ENCODE measurements around the gene EHF. TPM values are rescaled to one million over a fixed set of nuclear protein-coding genes. Genes with fewer than 3 reads are reported as not detected.

The EHF gene
- total RNA-seq, 1 donor from 2014 or later = 2.9 TPM

- no peak for ATAC-seq
- no peak for DNase-seq (ENCODE audit: missing footprints)
- intact Hi-C loops (cut with DNase I) = no loop called here
Measured at GRCh38 chr11:34638897-34639296, 18.0 kb downstream of the EHF start.

DNA sequence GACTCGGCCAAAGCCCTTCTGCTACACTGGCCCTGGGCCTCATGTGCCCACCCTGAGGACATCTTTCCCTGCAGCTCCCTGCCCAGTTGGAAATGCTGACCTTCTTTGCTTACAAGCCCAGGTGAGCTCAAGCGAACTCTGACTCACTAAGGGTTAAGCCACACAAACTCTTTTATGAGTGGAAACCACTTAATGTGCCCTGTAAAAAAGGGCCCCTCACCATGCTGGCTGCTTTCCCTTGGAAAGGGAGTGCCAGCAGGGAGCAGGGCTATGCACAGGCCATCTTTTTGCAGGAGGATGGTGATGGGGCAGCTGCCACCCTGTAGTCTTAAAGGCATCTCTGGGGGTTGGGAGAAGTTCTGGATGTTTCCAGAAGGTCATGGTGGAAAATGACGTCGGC, 18.7 kb downstream of the EHF start:
- intact Hi-C loops (cut with DNase I) = no loop called here
- no peak for ATAC-seq
- no peak for DNase-seq (ENCODE audit: missing footprints)

GRCh38 chr11:34640050-34640923, 19.4 kb downstream of the EHF start:
- no peak for ATAC-seq
- intact Hi-C loops (cut with DNase I) = no loop called here
- no peak for DNase-seq (ENCODE audit: missing footprints)

- intact Hi-C loops (cut with DNase I) = no loop called here
- ATAC-seq = no peak
- no peak for DNase-seq (ENCODE audit: missing footprints)
Measured at GRCh38 chr11:34640924-34641275, 20.0 kb downstream of the EHF start.

- DNase-seq (ENCODE audit: missing footprints) (no peak), ATAC-seq (no peak)
- intact Hi-C loops (cut with DNase I) = no loop called here
Measured at GRCh38 chr11:34641456-34641855, 20.6 kb downstream of the EHF start.

DNA sequence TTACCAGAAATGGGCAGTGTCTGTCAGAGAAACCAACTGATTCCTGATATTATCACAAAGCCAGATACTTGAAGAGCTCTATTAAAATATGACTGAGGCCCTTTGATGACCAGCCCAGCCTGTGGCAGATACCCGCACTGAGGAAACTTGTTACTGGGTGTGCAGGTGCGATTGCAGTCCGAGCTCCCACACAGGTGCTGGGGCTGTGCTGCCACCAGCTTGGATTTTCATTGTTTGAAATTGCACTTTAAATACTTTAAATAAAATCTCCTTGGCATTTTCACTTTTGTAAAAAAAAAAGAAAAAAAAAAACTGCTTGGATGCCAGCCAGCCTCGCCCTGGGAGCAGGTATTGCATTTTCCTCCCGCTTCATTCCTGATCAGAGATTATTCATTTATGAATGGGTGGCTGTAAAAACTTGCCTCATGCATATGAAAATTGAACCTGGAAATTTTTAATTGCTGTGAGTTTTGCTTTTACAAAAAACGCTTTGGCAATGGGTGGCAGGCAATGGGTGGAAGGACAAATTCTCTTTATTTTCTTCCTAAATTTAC, 21.2 kb downstream of the EHF start:
- intact Hi-C loops (cut with DNase I) = no loop called here
- ATAC-seq = no peak
- DNase-seq (ENCODE audit: missing footprints) = no peak

GRCh38 chr11:34642873-34643272, 22.0 kb downstream of the EHF start:
- ATAC-seq (no peak), DNase-seq (ENCODE audit: missing footprints) (no peak)
- intact Hi-C loops (cut with DNase I) = no loop called here

DNA sequence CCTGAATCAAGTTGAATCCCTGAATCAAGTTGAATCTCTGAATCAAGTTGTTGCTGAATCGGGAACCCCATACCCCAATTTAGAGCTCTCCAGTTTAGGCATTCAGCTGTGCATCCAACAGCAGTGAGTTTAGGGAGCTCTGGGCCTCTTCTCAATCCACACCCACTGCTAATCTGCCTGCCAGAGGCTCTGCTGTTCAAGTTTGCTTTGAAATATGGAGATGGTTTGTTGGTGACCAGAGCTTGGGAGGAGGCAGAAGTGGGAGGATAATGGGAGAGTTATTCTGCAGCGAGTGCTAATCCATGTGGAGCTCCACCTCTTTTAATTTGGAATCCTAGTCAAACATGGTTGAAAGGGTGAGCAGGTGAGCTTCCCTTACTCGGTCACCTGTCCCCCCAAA, 22.4 kb downstream of the EHF start:
- intact Hi-C loops (cut with DNase I) = no loop called here
- ATAC-seq (no peak), DNase-seq (ENCODE audit: missing footprints) (no peak)

DNA sequence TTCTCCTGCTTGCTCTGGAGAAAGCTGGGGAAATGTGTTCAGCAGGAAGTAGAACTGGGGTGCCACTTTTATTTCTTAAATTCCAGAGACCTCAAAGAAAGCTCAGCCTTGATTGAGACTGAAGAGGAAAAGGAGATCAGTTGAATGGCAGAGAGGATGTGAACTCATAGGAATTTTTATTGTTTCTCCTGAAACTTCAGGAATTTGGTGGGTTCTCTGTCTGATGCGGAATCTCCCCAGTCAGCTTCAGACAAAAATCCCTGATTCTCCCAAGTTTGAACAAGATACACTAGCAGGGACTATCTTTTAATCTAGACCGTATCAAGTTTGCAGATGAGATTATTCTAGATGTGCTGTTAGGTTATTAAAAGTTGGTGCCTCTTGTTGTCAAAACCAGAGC, 23.0 kb downstream of the EHF start:
- DNase-seq (ENCODE audit: missing footprints) (no peak), ATAC-seq (no peak)
- intact Hi-C loops (cut with DNase I) = no loop called here

- intact Hi-C loops (cut with DNase I) = no loop called here
- ATAC-seq = no peak
- DNase-seq (ENCODE audit: missing footprints) = no peak
Measured at GRCh38 chr11:34644669-34645406, 23.9 kb downstream of the EHF start.

GRCh38 chr11:34646431-34646830, 25.5 kb downstream of the EHF start:
- no peak for ATAC-seq
- DNase-seq (ENCODE audit: missing footprints) = no peak
- intact Hi-C loops (cut with DNase I) = no loop called here

DNA sequence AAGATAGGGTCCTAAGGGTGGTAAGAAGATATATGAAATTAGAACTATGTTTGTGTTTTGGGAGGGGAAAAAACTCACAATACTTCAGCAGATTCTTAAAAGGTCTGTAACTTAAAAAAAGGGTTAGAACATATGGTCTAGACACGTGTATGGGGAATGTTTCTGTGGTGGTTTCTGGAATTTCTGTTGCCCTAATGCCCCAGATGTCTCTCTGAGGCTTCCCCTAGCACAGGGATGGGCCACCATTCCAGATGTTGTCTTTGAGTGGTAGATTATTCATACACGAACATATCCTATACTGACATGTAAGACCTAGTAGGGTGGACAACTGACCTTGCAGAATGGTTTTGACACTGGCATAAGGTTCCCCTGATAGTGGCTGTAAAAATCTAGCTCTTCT, 26.2 kb downstream of the EHF start:
- DNase-seq (ENCODE audit: missing footprints) (no peak), ATAC-seq (no peak)
- intact Hi-C loops (cut with DNase I) = no loop called here

DNA sequence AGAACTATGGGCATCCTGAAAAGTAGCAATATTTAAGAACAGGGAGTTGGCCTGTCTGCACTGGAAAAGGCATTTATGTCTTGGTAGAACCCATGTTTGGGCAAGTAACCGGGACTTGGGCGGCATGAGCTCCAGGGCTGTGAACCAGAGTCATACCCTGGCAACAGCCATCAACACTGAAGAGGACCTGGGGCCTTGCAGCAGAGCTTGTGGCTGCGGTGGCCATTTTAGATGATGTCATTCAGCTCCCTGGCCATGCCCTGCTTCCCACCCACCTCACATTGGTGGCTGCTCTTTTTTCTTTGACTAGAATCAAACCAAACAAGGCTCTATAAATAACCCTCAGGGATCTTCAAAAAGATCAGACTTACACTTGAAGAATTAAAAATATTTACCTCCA, 26.6 kb downstream of the EHF start:
- ATAC-seq = no peak

GRCh38 chr11:34648036-34648435, 27.1 kb downstream of the EHF start:
- ATAC-seq = no peak
- intact Hi-C loops (cut with DNase I) = no loop called here
- DNase-seq (ENCODE audit: missing footprints) = no peak

More for the DNA sequence above, 26.6 kb downstream of the EHF start:
- DNase-seq (ENCODE audit: missing footprints) = no peak
- intact Hi-C loops (cut with DNase I) = no loop called here

GRCh38 chr11:34649597-34649996, 28.7 kb downstream of the EHF start:
- intact Hi-C loops (cut with DNase I) = no loop called here
- no peak for DNase-seq (ENCODE audit: missing footprints)
- no peak for ATAC-seq

DNA sequence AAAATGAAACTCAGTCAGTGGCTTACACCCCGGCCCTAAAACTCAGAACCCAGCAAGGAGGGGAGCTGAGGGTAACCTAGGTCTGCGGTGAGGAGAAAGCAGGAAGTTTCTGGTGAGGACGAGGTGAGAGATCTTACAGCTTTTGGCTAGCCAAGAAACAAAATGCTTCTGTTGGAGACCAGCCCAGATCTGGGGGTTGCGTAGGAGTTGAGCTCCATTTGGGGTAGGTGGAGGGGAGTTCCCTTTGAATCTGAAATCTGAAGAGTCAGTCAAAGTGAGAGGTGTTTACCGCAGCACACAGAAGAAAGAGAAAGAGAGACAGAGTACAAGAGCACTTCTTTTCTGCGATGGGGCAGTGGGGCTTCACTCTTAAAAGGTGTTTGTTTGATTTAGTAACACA, 29.6 kb downstream of the EHF start:
- no peak for DNase-seq (ENCODE audit: missing footprints)
- no peak for ATAC-seq
- intact Hi-C loops (cut with DNase I) = loop anchor here (5.0 kb wide), 1 partner anchor 63 kb away; no protein-coding TSS in a partner anchor

DNA sequence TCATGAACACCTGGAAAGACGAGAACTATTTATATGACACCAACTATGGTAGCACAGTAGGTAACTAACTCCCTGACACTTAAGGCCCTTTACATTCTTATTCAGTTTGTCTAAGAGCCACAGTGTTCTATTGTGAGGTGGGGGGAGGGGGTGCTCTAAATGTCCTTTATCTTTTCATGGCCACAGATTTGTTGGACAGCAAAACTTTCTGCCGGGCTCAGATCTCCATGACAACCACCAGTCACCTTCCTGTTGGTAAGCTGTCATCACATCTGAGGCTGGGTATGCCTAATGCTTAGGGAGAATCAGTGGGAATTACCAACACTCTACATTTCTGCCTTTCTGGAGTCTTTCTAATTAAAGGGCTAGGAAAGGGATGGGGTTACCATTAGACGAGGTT, 30.7 kb downstream of the EHF start:
- intact Hi-C loops (cut with DNase I) = loop anchor here (5.0 kb wide), 1 partner anchor 64 kb away; no protein-coding TSS in a partner anchor
- no peak for DNase-seq (ENCODE audit: missing footprints)
- no peak for ATAC-seq

DNA sequence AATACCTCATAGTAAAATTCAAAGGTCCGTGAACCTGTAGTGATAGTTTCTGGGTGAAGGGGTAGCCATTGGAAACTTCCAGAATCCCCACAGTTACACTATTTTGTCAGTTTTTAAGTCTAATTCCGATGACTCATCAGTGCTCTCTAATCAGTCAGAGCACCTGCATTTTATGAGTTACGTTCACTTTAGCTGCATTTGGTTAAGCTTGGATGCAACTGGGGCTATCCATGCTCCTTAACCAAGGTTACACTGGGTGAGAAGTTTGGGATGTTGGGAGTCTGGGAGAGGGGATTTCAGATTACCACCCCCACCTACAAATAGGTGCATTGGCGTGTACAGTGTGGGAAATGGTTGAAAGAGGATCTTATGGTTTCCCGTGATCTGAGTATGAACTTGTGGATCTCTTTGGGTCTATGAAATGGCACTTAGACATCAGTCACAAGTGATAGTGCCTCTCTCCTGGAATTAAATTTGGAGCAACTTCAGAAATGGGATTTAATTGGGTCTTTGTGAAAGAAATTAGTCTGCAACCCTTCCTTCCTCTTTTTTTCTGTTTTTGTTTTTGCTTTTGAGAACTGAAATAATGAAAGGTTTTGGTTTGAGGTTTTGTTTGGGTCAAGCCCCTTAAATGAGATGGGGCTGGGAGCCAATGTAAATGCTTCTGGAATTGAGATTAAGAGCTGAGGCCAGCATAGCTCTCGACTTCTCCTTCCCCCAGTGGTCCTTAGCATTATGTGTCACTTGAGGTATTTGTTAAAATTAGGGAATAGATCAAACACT, 31.5 kb downstream of the EHF start:
- intact Hi-C loops (cut with DNase I) = loop anchor here (5.0 kb wide), 1 partner anchor 65 kb away; no protein-coding TSS in a partner anchor
- no peak for DNase-seq (ENCODE audit: missing footprints)
- no peak for ATAC-seq

DNA sequence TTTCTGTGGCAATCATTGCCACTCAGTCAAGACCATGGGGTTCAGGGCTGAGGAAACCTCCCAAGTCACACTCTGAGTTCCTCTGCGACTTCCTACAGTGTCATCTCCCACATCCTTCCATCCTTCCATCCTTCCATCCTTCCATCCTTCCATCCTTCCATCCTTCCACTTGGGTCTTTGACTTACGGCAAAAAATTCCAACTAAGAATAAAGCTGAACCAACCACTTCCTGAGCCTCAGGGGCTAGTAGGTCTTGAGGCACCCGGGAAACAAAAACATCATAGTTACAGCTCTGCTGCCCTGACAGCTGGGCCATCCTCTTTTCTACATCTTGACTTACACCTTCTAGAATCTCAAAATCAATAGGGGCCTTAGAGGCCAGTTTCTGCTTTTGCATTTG, 32.1 kb downstream of the EHF start:
- DNase-seq (ENCODE audit: missing footprints) = no peak
- no peak for ATAC-seq
- intact Hi-C loops (cut with DNase I) = loop anchor here (5.0 kb wide), 1 partner anchor 66 kb away; no protein-coding TSS in a partner anchor

All from Right ventricle myocardium inferior (tissue), 1 donor.